ENCODE measurements around the gene FBXL16.

The FBXL16 gene

DNA sequence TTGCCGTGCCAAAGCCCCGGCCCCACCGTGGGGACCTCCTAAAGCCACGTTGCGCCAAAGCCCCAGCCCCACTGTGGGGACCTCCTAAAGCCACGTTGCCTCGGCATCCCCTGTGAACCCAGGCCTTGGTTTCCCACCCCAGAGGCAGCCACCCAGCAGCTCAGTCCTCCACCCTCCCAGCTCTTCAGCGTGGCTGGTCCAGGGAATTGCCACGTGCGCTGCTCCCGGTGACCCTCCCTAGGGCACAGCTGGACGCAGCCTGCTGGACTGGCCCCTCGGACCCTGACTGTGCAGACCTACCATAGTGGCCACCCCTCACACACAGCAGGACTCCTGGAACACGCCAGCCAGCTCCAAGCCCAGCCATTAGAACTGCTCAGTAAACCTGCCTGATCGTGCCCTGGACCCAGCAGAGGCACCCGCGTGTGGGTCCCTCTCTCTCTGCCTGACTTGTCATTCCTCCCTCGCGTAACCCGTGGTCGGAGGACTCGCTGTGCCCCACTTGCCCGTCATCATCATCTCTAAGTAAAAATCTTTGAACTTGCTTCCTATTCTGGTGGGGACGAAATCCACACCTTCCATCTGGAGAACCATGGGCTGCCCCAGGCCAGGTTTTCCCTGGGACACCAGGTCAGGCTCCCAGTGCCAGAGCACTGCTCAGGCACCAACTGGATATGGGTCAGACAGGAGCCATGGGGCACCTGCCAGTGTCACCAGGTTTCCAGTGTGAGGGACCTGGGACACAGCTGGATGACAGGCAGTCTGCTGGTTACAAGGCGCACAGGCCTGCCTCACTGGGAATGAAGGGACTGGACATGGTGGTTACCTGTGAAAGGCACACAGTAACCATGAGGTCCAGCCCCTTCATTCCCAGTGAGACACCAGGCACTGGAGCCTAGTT lies 29.6 kb upstream of the FBXL16 start:
- peaks cover 24% of the 10 kb centered on the region for H3K79me1 ChIP-seq (replicated peaks; ENCODE audit: low read length, poor library complexity, severe bottlenecking)
- DNase-seq = no peak
- H2AFZ ChIP-seq (ENCODE audit: low read depth, low read length) = no peak overlapping the region
- H2BK12ac ChIP-seq (ENCODE audit: low read length in 2 of 2) = no peak overlapping the region
- H2AK5ac ChIP-seq (ENCODE audit: low read length, severe bottlenecking) = no peak overlapping the region
- no peaks in the 10 kb centered on the region for H3K27me3 ChIP-seq (ENCODE audit: control insufficient read depth in 1 of 2, insufficient read depth in 1 of 2, low read length in 2 of 2)
- H2BK120ac ChIP-seq (ENCODE audit: low read depth, low read length) = no peak overlapping the region
- H3K9me3 ChIP-seq (ENCODE audit: control insufficient read depth, low read length) = no peaks in the 10 kb centered on the region
- no peak overlapping the region for H3K27ac ChIP-seq (ENCODE audit: low read length, poor library complexity, severe bottlenecking)
- H2BK5ac ChIP-seq (ENCODE audit: low read depth, low read length, poor library complexity, severe bottlenecking) = no peak overlapping the region
- WGBS = 97% methylated on average over 25 of the region's 25 CpGs
- no peak overlapping the region for H3K4ac ChIP-seq (ENCODE audit: low read depth in 1 of 2, low read length in 2 of 2)
- H4K91ac ChIP-seq (ENCODE audit: low read length) = no peak overlapping the region
- no peak overlapping the region for H3K14ac ChIP-seq (ENCODE audit: low read length in 2 of 2)
- no peak overlapping the region for H3K9ac ChIP-seq (ENCODE audit: low read length)
- H2BK15ac ChIP-seq (ENCODE audit: low read depth, poor library complexity, severe bottlenecking) = no peak overlapping the region
- H3K4me2 ChIP-seq (ENCODE audit: low read length, poor library complexity, severe bottlenecking) = no peak overlapping the region
- H3K23ac ChIP-seq (ENCODE audit: low read length in 2 of 2) = no peak overlapping the region
- H3K18ac ChIP-seq (ENCODE audit: low read depth in 1 of 2, low read length in 2 of 2) = no peak overlapping the region
- H3K36me3 ChIP-seq (ENCODE audit: control insufficient read depth in 1 of 2, insufficient read depth in 2 of 2, low read depth in 1 of 2, low read length in 2 of 2) = peaks cover 64 to 92% of the 10 kb centered on the region in 2 experiments
- no peak overlapping the region for H3K4me3 ChIP-seq (ENCODE audit: insufficient read depth in 1 of 2, low read depth in 1 of 2, low read length in 2 of 2)
- peaks cover 11% of the 10 kb centered on the region for H3K4me1 ChIP-seq (ENCODE audit: control insufficient read depth, insufficient read depth, low read depth, low read length)
- no peak overlapping the region for H4K8ac ChIP-seq (ENCODE audit: low read length)

DNA sequence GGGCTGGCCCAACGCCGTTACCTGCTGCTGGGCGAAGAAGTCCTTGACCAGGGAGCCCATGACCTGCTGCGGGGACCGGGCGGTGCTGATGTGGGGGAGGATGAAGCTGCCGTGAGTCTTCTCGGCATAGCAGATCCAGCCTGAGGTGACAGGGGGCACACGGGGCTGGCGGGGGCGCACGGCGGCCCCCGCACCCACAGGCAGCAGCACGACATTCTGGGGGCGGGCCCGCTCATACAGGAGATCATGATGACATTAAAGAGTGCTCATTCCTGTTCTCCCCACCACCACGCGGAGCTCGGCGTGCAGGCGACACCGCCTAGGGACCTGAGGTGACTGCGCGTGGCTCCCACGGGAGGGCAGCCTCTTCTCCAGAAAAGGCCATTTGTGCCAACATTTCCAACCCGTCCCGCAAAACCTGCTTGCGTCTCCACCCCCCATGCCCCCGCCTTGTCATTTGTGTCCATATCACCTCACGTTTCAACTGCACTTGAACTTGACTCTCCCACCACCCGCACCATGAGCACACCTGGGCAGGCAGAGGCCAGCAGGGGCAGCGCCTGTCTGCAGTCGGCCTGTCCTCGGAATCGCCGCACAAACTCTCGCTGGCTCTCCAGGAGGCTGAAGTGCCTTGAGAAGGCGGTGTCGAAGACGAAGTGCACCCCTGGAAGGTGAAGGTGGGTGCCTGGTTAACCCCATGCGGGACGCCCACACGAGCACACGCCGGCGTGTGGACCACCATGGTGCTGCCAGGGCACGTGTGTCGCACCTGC lies 28.8 kb upstream of the FBXL16 start:
- no peak overlapping the region for H3K4ac ChIP-seq (ENCODE audit: low read depth in 1 of 2, low read length in 2 of 2)
- H2BK15ac ChIP-seq (ENCODE audit: low read depth, poor library complexity, severe bottlenecking) = no peak overlapping the region
- no peak overlapping the region for H3K9ac ChIP-seq (ENCODE audit: low read length)
- no peak overlapping the region for H2BK120ac ChIP-seq (ENCODE audit: low read depth, low read length)
- no peak overlapping the region for H2AFZ ChIP-seq (ENCODE audit: low read depth, low read length)
- H3K4me1 ChIP-seq (ENCODE audit: control insufficient read depth, insufficient read depth, low read depth, low read length) = peaks cover 4% of the 10 kb centered on the region
- no peak overlapping the region for H3K4me3 ChIP-seq (ENCODE audit: insufficient read depth in 1 of 2, low read depth in 1 of 2, low read length in 2 of 2)
- peaks cover 16% of the 10 kb centered on the region for H3K79me1 ChIP-seq (replicated peaks; ENCODE audit: low read length, poor library complexity, severe bottlenecking)
- no peak for DNase-seq
- H3K27ac ChIP-seq (ENCODE audit: low read length, poor library complexity, severe bottlenecking) = no peak overlapping the region
- H2BK12ac ChIP-seq (ENCODE audit: low read length in 2 of 2) = no peak overlapping the region
- H4K8ac ChIP-seq (ENCODE audit: low read length) = no peak overlapping the region
- no peak overlapping the region for H3K23ac ChIP-seq (ENCODE audit: low read length in 2 of 2)
- H3K18ac ChIP-seq (ENCODE audit: low read depth in 1 of 2, low read length in 2 of 2) = no peak overlapping the region
- no peak overlapping the region for H3K14ac ChIP-seq (ENCODE audit: low read length in 2 of 2)
- H2BK5ac ChIP-seq (ENCODE audit: low read depth, low read length, poor library complexity, severe bottlenecking) = no peak overlapping the region
- no peaks in the 10 kb centered on the region for H3K27me3 ChIP-seq (ENCODE audit: control insufficient read depth in 1 of 2, insufficient read depth in 1 of 2, low read length in 2 of 2)
- no peak overlapping the region for H3K4me2 ChIP-seq (ENCODE audit: low read length, poor library complexity, severe bottlenecking)
- H2AK5ac ChIP-seq (ENCODE audit: low read length, severe bottlenecking) = no peak overlapping the region
- 97% methylated on average over 49 of the region's 49 CpGs for WGBS
- no peak overlapping the region for H4K91ac ChIP-seq (ENCODE audit: low read length)
- no peaks in the 10 kb centered on the region for H3K9me3 ChIP-seq (ENCODE audit: control insufficient read depth, low read length)
- peaks cover 62 to 96% of the 10 kb centered on the region in 2 experiments for H3K36me3 ChIP-seq (ENCODE audit: control insufficient read depth in 1 of 2, insufficient read depth in 2 of 2, low read depth in 1 of 2, low read length in 2 of 2)

DNA sequence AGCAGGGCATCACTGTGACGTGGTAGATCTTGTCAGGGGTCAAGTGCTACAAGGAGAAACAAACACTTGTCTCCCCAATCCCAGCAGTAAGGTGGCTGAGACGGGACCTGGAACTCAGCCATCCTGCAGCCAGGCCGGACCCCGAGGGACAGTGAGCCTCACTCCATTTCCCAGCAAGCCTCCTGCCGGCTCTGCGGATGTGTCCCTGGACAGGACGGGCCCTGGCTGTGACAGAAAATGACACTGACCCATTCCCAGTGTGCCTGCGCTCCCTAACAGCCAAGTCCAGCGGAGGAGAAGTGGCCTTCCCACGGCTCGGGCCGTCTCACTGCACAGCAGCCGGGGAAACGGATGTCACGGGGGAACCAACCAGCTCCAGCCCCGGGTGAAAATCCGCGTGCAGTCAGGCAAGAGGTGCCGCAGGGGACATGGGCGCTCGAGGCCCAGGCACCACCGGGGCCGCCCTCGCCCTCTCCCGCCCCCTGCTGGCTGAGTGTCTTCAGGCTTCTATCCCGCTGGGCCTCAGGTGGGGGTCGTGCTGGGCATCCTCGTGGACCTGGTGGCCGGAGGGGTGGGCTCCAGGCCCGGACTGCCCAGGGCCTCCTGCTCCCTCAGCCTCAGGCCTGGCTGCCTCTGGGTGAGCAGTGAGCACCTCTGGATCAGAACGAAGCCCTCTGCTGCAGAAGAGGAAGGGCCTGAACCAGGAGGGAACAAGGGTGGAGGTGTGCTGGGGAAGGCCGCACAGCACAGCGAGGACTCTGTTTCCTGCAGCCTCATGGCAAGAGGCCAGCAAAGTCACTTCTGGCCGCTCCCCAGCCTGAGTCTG lies 28.0 kb upstream of the FBXL16 start:
- H3K79me1 ChIP-seq (replicated peaks; ENCODE audit: low read length, poor library complexity, severe bottlenecking) = peaks cover 12% of the 10 kb centered on the region
- no peak for DNase-seq
- H2BK12ac ChIP-seq (ENCODE audit: low read length in 2 of 2) = no peak overlapping the region
- no peak overlapping the region for H3K9ac ChIP-seq (ENCODE audit: low read length)
- H2BK15ac ChIP-seq (ENCODE audit: low read depth, poor library complexity, severe bottlenecking) = no peak overlapping the region
- H3K18ac ChIP-seq (ENCODE audit: low read depth in 1 of 2, low read length in 2 of 2) = no peak overlapping the region
- H2BK120ac ChIP-seq (ENCODE audit: low read depth, low read length) = no peak overlapping the region
- H3K36me3 ChIP-seq (ENCODE audit: control insufficient read depth in 1 of 2, insufficient read depth in 2 of 2, low read depth in 1 of 2, low read length in 2 of 2) = peaks cover 59 to 95% of the 10 kb centered on the region in 2 experiments
- no peak overlapping the region for H3K27ac ChIP-seq (ENCODE audit: low read length, poor library complexity, severe bottlenecking)
- no peak overlapping the region for H3K14ac ChIP-seq (ENCODE audit: low read length in 2 of 2)
- no peak overlapping the region for H2BK5ac ChIP-seq (ENCODE audit: low read depth, low read length, poor library complexity, severe bottlenecking)
- no peak overlapping the region for H3K4me3 ChIP-seq (ENCODE audit: insufficient read depth in 1 of 2, low read depth in 1 of 2, low read length in 2 of 2)
- no peak overlapping the region for H4K8ac ChIP-seq (ENCODE audit: low read length)
- no peak overlapping the region for H3K4me2 ChIP-seq (ENCODE audit: low read length, poor library complexity, severe bottlenecking)
- H2AK5ac ChIP-seq (ENCODE audit: low read length, severe bottlenecking) = no peak overlapping the region
- WGBS = 86% methylated on average over 34 of the region's 34 CpGs
- peaks cover 10% of the 10 kb centered on the region for H3K4me1 ChIP-seq (ENCODE audit: control insufficient read depth, insufficient read depth, low read depth, low read length)
- H3K23ac ChIP-seq (ENCODE audit: low read length in 2 of 2) = no peak overlapping the region
- no peak overlapping the region for H2AFZ ChIP-seq (ENCODE audit: low read depth, low read length)
- no peaks in the 10 kb centered on the region for H3K27me3 ChIP-seq (ENCODE audit: control insufficient read depth in 1 of 2, insufficient read depth in 1 of 2, low read length in 2 of 2)
- H3K9me3 ChIP-seq (ENCODE audit: control insufficient read depth, low read length) = no peaks in the 10 kb centered on the region
- H4K91ac ChIP-seq (ENCODE audit: low read length) = no peak overlapping the region
- H3K4ac ChIP-seq (ENCODE audit: low read depth in 1 of 2, low read length in 2 of 2) = no peak overlapping the region
